GM18907 (cell line): ENCODE results near the gene OR10H1.
"Not testable (repeated sequence)": the region's sequence is repeated elsewhere in the genome, so short reads cannot be mapped to it uniquely, and the experiment has no call there.

ENCODE experiments used
- ATAC-seq: cut with Tn5 transposase; IDR thresholded peaks from one replicate; pipeline ENCODE4 v1.9.1; 2021; ENCODE audit warnings: mild to moderate bottlenecking, moderate library complexity; ENCODE audit not compliant: unreplicated experiment

The OR10H1 gene

DNA sequence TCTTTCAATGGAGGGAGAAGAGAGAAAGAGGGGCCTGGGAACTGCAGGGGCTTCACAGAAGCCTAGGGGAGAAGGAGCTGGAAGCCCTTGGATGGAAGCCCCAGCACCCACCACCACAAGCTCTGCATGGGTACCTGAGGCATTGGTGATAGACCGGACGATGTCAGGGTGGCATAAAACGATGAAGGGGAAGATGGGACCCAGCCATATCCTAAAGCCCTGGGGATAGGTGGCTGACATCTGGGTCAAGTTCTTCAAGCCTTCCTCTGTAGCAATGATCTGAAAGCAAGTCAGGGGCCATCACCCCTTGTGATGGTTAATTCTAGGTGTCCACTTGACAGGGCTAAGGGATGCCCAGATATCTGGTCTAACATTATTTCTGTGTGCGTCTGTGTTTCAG, 39.2 kb downstream of the OR10H1 start:
- no peak for ATAC-seq

DNA sequence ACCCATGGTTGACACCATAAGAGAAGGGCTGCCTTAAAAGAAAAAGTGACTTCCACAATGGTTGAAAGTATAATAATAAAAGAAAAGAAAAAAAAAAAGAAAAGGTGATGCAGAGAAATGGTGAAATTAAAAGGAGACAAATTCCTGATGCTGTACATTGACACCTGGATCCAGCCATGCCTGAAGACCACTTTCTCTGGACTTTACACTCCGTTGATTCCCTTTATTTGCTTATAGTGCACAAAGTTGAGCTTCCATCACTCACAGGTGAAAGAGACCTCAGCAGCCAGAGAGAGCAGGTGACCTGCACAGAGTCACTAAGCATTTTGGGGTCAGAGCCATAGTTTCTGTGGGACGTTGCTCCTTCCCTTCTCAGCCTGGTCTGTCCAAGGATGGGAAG, 40.2 kb downstream of the OR10H1 start:
- ATAC-seq = no peak

DNA sequence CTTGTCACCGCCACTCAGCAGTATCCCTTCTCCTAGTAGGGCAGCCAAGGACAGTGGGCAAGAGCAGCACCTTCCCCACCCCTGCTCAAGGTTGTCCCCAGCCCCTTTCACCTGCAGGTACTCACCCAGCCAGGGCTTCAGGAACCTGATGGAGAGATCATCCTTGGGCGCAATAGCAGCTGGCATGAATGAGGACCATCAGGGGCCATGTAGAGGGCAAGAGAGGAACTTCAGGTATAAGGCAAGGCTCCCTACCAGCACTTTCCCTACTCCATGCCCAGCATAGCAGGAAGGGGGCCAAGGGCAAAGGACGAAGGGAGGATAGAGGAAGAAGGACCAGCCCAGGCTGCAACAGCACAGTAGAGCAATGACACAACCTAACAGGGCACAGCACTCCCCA, 41.3 kb downstream of the OR10H1 start:
- ATAC-seq = not testable (repeated sequence)

DNA sequence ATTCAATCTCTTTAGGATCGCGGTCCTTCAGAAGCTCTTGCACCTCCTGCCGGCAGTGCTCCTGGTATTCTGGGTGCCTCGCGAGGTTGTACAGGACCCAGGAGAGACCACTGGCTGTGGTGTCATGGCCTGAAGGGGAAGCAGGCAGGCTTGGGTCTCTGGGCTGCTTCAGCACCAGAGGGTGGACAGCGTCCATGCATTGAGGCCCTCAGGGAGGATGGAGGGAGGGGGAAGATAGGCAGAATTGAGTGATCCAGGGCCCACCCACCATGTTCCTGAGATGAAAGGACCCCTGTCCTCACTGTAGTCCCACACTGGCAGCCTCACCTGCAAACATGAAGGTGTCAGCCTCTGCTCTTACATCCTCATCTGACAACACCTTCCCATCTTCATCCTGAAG, 45.9 kb downstream of the OR10H1 start:
- no peak for ATAC-seq

DNA sequence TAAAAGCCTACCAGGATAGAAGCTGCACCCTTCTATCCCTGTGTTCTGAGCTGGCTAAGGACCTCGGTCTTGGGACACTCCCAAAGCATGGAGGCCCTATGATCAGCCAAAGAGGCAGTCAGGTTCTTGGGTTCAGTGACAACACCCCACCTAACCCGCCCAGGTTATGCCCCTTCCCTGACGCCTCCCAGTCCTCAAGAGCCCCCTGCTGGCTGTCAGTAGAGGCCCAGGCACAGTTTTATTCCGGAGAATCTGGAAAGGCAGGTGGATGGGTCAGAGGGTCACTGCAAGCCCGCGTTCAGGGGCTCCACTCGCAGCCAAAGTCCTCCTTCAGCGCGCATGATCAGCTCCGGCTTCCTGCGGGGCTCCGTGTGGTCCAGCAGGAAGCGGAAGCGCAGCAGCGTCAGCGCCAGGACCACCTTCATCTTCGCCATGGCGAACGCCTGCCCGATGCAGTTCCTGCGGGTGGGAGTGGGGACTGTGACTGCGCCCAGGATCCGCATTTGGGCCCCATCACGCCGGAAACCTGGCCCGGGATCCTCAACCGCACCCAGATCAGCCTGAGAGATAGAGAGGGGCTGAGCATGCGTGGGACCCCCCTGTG, 55.4 kb downstream of the OR10H1 start:
- ATAC-seq = no peak

DNA sequence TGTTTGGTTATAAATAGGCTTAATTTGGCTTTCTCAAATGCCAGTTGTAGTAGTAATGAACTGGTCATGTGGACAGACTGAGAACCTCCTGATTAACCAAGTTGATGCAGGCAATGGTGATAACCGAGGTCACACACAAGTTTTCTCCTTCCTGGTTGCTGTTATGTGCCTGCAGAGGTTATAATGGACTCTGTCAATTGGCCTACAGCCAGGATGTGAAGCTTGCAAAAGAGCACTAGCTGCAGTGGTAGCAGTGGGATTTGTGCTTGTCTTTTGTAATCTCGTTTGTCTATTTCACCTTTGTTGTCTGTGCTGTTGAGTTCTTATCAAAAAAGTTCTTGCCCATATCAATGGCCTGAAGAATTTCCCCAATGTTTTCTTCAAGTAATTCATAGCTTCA, 57.1 kb downstream of the OR10H1 start:
- ATAC-seq = no peak
